LHCN-M2 (cell line): Measurements from ENCODE around the gene ZNHIT6. TPM values are rescaled to one million over a fixed set of nuclear protein-coding genes. Genes with fewer than 3 reads are reported as not detected.

Source experiments
- DNase-seq: peaks from one replicate; pipeline ENCODE4 v3.0.0-alpha.2; 2012; ENCODE audit warnings: low read depth
- total RNA-seq: library from RNA; depleted of rRNA; stranded (reverse); fragments of >200 nt; gene quantifications from 2 replicates; pipeline ENCODE4 v1.2.3, GENCODE V29; 2014

The ZNHIT6 gene
- total RNA-seq, 1 experiment from 2014 or later, result 17.1 TPM

- no peak for DNase-seq
These were observed 86.8 kb downstream of the ZNHIT6 start for GRCh38 chr1:85621430-85621829.

DNA sequence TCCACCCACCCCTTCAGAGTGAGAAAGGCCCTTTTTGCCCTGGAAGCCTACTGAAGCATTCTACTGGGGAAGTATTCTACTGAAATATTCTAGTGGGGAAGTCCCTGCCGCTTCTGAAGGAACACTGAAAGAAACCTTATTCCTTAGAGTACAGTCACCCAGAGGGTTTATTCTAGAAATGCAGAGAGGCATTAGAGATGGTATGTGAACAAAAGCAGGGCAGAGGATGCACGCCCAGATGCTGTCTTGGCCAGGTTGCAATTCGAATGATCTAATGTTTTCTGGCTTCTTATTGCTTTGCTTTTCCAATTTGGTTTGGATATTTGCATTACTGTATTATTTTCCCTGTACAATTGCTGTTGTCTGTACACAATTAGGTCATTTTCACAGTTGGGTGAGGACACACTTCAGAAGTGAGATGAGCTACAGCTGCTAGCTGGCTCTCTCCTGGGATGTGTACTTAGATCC is 90.6 kb downstream of the ZNHIT6 start:
- peak; percentile 29 for DNase-seq

- no peak for DNase-seq
These were observed 91.5 kb downstream of the ZNHIT6 start for GRCh38 chr1:85616736-85617135.

DNA sequence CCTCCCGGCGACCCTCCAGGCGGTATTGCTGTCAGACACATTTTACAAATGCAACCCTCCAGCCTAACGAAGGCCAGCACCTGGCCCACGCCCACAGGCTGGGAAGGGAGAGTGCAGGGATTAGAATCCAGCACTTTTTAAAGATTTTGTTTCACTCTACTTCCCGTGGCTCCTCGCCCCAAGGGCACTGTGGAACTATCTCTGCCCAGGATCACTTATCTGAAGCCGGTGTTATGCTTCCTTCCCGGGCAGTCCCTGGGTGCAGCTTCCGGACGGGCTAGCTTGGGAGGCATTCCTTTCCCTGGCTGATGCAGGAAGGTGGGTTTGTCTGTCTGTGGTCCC is 91.9 kb downstream of the ZNHIT6 start:
- DNase-seq, result no peak

- DNase-seq, result no peak
These were observed 92.5 kb downstream of the ZNHIT6 start for GRCh38 chr1:85615586-85616363.

- peak; percentile 88 for DNase-seq
These were observed 95.4 kb downstream of the ZNHIT6 start for GRCh38 chr1:85612704-85613361.

DNA sequence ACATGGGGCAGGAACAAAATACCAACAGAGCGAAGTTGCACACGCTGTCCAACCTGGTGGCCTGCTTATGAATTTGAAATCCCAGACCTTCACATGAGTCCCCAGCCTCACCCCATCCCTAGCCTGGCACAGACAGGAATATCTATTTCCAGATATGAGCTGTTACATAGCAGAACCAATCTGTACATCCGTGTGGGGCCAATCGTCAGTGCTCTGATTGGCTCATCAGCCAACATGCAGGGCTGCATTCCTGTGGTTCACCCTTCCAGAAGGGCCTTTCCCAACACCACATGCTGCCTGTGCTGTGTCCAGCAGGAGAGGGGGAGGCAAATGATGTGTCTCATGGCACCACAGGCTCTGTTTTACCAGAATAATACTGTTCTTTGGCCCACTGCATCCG is 96.4 kb downstream of the ZNHIT6 start:
- peak; percentile 99 for DNase-seq

- DNase-seq, result peak; percentile 76
These were observed 96.8 kb downstream of the ZNHIT6 start for GRCh38 chr1:85611425-85611824.

DNA sequence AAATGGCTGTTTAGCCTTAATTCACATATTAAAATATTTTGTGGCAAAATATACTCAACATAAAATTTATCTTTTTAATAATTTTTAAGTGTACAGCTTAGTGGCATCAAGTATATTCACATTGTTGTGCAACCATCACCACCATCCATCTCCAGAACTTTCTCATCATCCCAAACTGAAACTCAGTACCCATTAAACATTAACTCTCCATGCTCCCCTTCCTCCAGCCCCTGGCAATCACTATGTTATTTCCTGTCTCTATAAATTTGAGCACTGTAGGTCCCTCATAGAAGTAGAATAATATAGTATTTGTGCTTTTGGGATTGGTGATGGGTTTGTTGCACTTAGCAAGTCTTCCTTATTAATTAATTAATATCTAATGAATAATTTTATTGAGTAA is 98.3 kb downstream of the ZNHIT6 start:
- DNase-seq, result no peak

DNA sequence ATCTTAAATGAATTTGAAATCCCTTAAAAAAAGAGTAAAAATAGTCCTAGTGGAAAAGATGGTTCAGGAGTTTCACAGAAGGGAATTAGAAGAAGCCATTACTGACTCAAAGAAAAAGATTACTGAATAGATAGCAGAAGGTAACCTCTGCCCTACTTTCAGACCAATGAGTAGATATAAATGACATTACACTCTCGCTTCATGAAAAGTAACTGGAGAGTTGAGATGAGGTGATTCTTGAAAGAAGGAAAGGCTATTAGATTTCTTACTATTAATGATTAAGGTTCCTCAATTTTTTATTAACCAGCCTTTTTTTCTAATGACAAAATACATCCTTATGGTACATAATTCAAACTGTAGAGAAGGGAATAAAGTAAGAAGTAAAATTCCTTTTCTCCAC is 99.4 kb downstream of the ZNHIT6 start:
- DNase-seq, result no peak

DNA sequence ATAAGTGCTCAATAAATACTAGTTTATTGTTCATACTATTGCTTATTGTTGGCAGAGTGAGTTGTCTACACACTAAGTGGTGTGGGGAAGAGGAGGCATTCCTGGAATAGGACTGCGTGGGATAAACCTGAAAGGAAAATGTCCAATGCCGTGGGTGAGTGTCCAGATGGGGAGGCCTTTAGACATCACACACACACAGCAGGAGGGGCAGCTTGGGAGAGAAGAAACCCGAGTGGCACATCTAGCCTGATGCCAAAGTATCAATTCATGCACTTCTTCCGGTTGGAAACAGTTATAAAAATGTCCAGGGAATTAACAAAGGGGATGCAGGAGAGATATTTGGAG is 100.3 kb downstream of the ZNHIT6 start:
- DNase-seq, result no peak

GRCh38 chr1:85607126-85607920 is 100.9 kb downstream of the ZNHIT6 start:
- DNase-seq, result peak; percentile 100

- DNase-seq, result peak; percentile 35
These were observed 101.8 kb downstream of the ZNHIT6 start for GRCh38 chr1:85606414-85606800.

DNA sequence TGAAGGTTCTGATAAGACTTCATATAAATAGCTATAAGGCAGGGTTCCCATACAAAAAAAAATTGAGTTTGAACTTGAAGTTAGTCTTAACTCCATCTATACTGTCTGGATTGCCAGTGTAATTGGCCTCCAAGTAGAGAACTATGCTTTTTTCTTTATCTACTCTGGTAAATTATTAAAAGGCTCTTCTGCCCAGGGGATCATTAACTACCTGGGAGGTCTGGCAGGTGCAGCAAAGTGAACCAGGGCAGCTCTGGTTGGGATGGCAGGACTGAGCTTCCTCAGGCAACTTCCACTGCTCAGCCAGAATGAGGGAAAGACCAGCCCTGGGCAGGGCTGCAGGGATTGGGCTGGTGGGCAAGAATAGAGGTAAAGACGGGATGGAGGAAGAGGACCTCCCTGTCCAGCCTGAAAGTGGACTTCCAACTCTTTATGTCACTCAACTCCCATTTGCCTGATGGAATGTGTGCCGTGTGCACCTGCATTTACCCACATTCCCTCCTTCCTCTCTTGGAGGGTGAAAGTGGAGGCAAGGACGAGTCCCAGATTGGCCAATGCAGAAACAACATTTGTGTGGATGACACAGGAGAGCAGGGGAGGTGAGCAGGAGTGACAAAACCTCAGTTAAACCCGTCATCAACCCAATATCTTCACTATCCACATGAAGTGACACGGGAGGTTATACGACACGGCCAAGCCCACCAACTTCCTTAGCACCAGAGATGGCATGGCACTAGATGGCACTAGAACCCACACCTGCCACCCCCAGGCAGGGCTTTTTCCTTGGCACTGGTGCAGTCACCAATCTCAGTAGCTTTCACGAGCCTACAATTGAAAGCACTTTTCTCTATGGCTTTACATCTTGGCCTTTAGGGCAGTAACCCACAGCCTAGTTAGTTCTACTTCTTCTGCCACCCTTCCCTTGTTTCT is 102.5 kb downstream of the ZNHIT6 start:
- no peak for DNase-seq

DNA sequence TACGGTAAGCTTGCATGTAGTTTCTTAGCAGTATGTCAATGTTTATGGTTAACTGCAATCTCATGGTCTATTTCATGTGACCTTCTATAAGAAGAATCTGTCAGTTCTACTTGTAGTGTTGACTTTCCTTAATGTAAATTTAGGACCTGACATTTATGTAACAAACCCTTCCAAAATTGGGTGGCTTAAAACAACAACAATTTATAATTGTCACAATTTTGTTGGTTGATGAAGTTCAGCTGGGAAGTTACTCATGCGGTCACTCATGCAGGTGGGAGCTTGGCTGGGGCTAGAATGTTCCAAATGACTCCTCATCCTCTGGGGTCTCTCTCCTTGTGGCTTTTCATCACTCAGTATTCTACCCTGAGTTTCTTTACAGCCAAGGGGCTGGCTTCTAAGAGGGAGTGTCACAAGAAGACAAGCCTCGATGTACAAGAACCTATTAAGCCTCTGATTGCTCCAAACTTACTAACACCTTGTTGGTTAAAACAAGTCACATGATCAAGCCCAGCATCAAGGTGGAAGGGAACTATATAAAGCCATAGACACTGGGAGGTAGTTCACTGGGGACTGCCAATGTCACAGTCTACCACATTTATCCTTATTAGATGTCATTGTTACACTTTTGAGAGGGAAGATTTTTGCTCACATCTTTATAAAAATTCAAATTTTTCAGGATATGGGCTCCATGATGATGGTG is 103.8 kb downstream of the ZNHIT6 start:
- DNase-seq, result no peak

DNA sequence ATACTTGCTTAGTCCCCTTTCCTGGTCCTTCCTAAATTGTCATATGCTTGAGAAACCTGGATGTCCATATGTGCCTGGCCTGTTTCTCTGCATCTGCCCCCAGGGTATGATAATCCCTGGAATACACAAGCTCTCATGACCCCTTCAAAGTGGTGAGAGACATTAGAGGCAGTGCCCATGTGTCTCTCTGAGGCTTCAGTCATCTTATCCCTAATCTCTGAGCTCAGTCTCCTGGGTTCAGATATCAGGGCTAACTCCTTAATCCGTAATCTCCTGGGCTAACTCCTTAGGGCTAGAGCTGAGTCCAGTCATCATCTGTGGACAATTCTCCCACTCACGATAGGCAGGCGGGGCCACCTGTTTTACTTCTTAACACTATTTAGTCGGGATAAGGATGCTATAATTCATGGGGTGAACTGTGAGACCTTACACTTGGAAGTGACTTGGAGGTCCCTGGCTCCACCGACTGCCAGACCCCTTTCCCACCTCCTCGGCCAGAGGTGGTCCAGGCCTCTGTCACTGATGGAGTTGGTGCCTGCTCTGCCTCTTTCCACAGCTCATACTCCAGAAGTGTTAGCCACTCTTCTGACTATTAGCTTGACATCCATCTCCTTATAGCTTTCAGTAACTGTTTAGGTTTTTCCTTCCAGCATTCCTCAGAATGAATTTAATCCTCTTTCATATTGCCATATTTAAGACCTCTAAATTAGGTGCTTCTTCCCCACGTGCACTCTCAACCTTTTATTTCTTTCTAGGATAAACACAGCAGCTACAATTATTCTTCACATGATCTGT is 105.0 kb downstream of the ZNHIT6 start:
- no peak for DNase-seq

- no peak for DNase-seq
These were observed 105.7 kb downstream of the ZNHIT6 start for GRCh38 chr1:85602571-85602970.

DNA sequence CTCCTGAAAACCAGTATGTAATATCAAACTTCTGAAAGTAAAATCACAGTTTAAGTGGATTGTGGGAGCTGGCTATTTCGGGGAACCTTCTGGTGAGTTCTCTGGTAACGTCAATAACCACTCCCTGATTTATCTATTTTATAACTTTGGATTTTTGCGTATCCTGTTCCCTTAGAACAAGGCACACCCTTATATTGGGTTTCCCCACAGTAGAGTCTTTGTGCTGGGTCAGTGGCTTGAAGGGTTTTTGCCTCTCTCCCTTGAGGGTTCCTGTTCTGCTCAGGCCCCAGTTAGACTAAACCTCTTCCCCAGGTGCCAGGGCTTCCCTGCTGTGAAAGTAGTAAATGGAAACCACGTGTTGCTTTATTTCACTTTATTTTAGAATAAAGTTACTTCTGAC is 106.3 kb downstream of the ZNHIT6 start:
- DNase-seq, result no peak

GRCh38 chr1:85599681-85600080 is 108.6 kb downstream of the ZNHIT6 start:
- DNase-seq, result no peak
